DND-41 (cell line): Measurements from ENCODE around the gene SEC31A.
A peak's percentile ranks its signal among the peaks of the same experiment; 100 is the strongest.

Source experiments
- ATAC-seq: fragments of 200-7000 bp; cut with Tn5 transposase; 3 replicates; pipeline ENCODE4 v1.9.1; 2021; ENCODE audit warnings: low read depth; ENCODE audit not compliant: insufficient read depth
- DNase-seq: peaks from one replicate; pipeline ENCODE4 v3.0.0-alpha.2; 2020
- H2AFZ ChIP-seq: 2 replicates; pipeline ENCODE4 v1.6.0; 2012; ENCODE audit warnings: low read depth, low read length
- H3K27ac ChIP-seq: 2 replicates; pipeline ENCODE4 v1.5.1; 2012; ENCODE audit warnings: low read length, inconsistent platforms
- H3K27me3 ChIP-seq: fragments of 200-600 bp; sonication (generic); 2 replicates; pipeline ENCODE4 v1.6.0; 2012; ENCODE audit warnings: low read length, mild to moderate bottlenecking, inconsistent platforms; ENCODE audit not compliant: insufficient read depth, poor library complexity
- H3K36me3 ChIP-seq: 2 replicates; pipeline ENCODE4 v1.5.1; 2012; ENCODE audit warnings: low read length, inconsistent platforms; ENCODE audit not compliant: insufficient read depth
- H3K4me1 ChIP-seq: 2 replicates; pipeline ENCODE4 v1.5.1; 2012; ENCODE audit warnings: mild to moderate bottlenecking, low read length; ENCODE audit not compliant: insufficient read depth
- H3K4me2 ChIP-seq: 2 replicates; pipeline ENCODE4 v1.6.0; 2012; ENCODE audit warnings: mild to moderate bottlenecking, moderate library complexity, low read length, inconsistent platforms; ENCODE audit not compliant: insufficient read depth
- H3K4me3 ChIP-seq, 2 experiments: fragments of 200-600 bp in 1 of 2; shearing (Covaris generic) in 1 of 2; 2 replicates each; pipeline ENCODE4 v1.5.1; 2012 to 2016; ENCODE audit warnings: inconsistent platforms in 2 of 2, low read length in 2 of 2, mild to moderate bottlenecking in 2 of 2, low read depth in 1 of 2, moderate library complexity in 1 of 2
- H3K79me2 ChIP-seq: 2 replicates; pipeline ENCODE4 v1.6.0; 2012; ENCODE audit warnings: low read length, inconsistent platforms; ENCODE audit not compliant: insufficient read depth
- H3K9ac ChIP-seq: 2 replicates; pipeline ENCODE4 v1.6.0; 2012; ENCODE audit warnings: low read depth, mild to moderate bottlenecking, inconsistent platforms, low read length, moderate library complexity
- H3K9me3 ChIP-seq: 2 replicates; pipeline ENCODE4 v1.5.1; 2012; ENCODE audit warnings: low read length, moderate library complexity, mild to moderate bottlenecking, inconsistent platforms; ENCODE audit not compliant: insufficient read depth, severe bottlenecking
- H4K20me1 ChIP-seq: 2 replicates; pipeline ENCODE4 v1.6.0; 2012; ENCODE audit warnings: low read length; ENCODE audit not compliant: insufficient read depth
- EZH2 ChIP-seq: IDR thresholded peaks from 3 replicates; pipeline ENCODE4 v1.6.1; 2012; ENCODE audit warnings: borderline replicate concordance, low read depth, mild to moderate bottlenecking, moderate library complexity, low read length, inconsistent platforms; ENCODE audit not compliant: severe bottlenecking
- TF ChIP-seq, protein P1 (sequence below): IDR thresholded peaks from 2 replicates; pipeline ENCODE4 v1.5.1; 2012; ENCODE audit warnings: borderline replicate concordance, low read length, moderate library complexity, mild to moderate bottlenecking; ENCODE audit not compliant: poor library complexity, severe bottlenecking; ENCODE audit errors: extremely low read depth

The SEC31A gene, protein sequence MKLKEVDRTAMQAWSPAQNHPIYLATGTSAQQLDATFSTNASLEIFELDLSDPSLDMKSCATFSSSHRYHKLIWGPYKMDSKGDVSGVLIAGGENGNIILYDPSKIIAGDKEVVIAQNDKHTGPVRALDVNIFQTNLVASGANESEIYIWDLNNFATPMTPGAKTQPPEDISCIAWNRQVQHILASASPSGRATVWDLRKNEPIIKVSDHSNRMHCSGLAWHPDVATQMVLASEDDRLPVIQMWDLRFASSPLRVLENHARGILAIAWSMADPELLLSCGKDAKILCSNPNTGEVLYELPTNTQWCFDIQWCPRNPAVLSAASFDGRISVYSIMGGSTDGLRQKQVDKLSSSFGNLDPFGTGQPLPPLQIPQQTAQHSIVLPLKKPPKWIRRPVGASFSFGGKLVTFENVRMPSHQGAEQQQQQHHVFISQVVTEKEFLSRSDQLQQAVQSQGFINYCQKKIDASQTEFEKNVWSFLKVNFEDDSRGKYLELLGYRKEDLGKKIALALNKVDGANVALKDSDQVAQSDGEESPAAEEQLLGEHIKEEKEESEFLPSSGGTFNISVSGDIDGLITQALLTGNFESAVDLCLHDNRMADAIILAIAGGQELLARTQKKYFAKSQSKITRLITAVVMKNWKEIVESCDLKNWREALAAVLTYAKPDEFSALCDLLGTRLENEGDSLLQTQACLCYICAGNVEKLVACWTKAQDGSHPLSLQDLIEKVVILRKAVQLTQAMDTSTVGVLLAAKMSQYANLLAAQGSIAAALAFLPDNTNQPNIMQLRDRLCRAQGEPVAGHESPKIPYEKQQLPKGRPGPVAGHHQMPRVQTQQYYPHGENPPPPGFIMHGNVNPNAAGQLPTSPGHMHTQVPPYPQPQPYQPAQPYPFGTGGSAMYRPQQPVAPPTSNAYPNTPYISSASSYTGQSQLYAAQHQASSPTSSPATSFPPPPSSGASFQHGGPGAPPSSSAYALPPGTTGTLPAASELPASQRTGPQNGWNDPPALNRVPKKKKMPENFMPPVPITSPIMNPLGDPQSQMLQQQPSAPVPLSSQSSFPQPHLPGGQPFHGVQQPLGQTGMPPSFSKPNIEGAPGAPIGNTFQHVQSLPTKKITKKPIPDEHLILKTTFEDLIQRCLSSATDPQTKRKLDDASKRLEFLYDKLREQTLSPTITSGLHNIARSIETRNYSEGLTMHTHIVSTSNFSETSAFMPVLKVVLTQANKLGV

DNA sequence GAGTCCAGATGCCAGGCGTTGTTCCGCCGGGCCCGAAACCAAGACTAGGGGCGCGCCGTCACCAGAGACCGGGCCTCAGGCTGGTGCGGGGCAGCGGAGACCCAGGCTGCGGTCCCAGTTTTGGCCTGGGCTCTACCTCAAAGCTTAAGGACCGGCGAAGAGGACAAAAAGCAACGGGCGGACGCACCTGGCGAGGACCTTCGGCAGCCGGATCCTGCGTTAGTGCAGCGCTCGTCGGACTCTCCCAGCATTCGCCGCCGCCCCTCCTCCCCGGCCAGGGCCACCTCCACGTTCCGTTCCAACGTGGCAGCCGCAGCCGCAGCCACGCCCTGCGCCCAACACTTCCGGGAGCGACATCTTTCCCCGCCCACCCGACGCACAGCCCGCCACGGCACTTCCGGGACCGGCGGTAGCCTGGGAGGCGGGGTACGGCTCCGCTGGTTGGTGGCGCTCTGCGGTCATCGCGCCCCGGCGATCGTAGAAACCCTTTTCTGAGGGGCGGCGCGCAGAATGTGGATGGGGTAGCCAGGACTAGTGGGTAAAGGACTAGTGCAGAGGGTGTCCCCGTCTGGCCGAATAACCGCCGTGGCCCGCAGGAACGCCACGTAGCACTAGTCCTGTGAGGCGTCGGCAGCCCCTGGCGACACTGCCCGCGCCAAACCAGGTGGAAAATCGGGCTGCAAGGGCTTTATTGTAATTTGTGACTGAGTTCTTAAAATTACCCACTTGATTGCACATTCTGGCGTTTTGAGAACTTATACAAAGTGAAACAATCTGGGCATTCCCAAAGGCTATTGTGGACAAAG lies at the start of gene SEC31A:
Gene SEC31A (minus strand): TSS at position 253 of the 806 bp plus-strand sequence. CDS start 9,217 bp downstream, outside the sequence.
- peaks cover 52% of the 10 kb centered on the region for H3K4me1 ChIP-seq
- peak; percentile 93 for ATAC-seq
- H3K27me3 ChIP-seq, result no peaks in the 10 kb centered on the region

DNA sequence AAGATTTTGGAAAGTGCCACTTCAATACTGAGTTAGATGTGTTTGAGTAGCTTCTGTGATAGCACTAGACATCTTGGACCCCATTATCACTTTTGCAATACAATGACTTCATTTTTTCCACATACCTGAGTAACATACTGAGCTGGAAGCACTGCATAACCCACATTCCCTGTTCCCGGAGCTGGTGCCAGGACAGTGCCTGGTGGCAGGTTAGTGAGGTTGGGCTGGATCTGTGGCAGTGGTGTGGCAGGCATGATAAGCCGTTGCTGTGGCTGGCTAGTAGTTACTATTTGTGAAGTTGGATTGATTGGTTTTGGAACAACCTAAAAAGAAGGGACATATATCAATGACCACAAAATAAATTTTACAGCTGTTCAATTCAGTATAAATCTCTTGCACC lies 48.5 kb upstream of the SEC31A start:
- DNase-seq, result no peak

More for the DNA sequence above, at the start of gene SEC31A:
- TF ChIP-seq, protein P1, sequence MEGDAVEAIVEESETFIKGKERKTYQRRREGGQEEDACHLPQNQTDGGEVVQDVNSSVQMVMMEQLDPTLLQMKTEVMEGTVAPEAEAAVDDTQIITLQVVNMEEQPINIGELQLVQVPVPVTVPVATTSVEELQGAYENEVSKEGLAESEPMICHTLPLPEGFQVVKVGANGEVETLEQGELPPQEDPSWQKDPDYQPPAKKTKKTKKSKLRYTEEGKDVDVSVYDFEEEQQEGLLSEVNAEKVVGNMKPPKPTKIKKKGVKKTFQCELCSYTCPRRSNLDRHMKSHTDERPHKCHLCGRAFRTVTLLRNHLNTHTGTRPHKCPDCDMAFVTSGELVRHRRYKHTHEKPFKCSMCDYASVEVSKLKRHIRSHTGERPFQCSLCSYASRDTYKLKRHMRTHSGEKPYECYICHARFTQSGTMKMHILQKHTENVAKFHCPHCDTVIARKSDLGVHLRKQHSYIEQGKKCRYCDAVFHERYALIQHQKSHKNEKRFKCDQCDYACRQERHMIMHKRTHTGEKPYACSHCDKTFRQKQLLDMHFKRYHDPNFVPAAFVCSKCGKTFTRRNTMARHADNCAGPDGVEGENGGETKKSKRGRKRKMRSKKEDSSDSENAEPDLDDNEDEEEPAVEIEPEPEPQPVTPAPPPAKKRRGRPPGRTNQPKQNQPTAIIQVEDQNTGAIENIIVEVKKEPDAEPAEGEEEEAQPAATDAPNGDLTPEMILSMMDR, result no peak
- no peak for TF ChIP-seq EZH2
- no peaks in the 10 kb centered on the region for H3K9me3 ChIP-seq
- peak within 1 kb of the TSS; percentile 94 to 95 for H3K4me3 ChIP-seq
- peak within 1 kb of the TSS; percentile 92 for H3K27ac ChIP-seq
- H3K36me3 ChIP-seq, result peaks cover 30% of the 10 kb centered on the region
- peak within 1 kb of the TSS; percentile 84 for H2AFZ ChIP-seq
- peaks cover 6% of the 10 kb centered on the region; the same call in 1 of the 2 replicates for H4K20me1 ChIP-seq
- H3K79me2 ChIP-seq, result peaks cover 74% of the 10 kb centered on the region
- DNase-seq, result peak; percentile 97
- peak within 1 kb of the TSS; percentile 93 for H3K9ac ChIP-seq
- peak within 1 kb of the TSS; percentile 80 for H3K4me2 ChIP-seq

DNA sequence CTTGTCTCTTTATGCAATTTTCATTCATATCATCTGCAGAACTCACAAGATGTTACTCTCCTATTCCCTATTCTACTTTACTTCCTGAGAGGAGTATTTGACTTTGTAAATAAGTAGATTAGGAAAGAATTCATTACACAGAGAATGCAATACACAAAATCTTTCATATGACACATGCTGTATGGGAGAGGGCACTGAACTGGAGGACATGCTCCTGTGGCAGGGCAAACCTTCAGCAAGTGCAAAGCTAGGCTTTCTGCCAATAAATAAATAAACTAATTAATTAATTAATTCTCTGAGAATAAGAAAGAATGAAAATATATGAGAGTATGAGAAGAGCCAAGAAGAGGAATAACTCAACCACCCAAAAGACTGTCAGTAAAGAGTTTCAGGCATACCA lies 43.5 kb upstream of the SEC31A start:
- DNase-seq (no peak), ATAC-seq (no peak)
- Histone ChIP-seq H3K27ac (no peak overlapping the region), H3K36me3 (peaks cover 92% of the 10 kb centered on the region), H4K20me1 (peaks cover 2% of the 10 kb centered on the region; the same call in 1 of the 2 replicates), H3K4me3 (no peak overlapping the region), H3K4me1 (no peaks in the 10 kb centered on the region), H2AFZ (no peak overlapping the region), H3K79me2 (no peaks in the 10 kb centered on the region), H3K4me2 (no peak overlapping the region), H3K27me3 (no peaks in the 10 kb centered on the region), H3K9me3 (no peaks in the 10 kb centered on the region), H3K9ac (no peak overlapping the region)
- TF ChIP-seq, protein P1, result no peak
- TF ChIP-seq EZH2, result no peak

More for the DNA sequence above, 48.5 kb upstream of the SEC31A start:
- H3K4me2 ChIP-seq, result no peak overlapping the region
- TF ChIP-seq, protein P1, result no peak
- TF ChIP-seq EZH2, result no peak
- H3K27me3 ChIP-seq, result no peaks in the 10 kb centered on the region
- H3K9me3 ChIP-seq, result no peaks in the 10 kb centered on the region
- no peak for ATAC-seq
- H3K4me3 ChIP-seq, result no peak overlapping the region
- H3K9ac ChIP-seq, result no peak overlapping the region
- peaks cover 89% of the 10 kb centered on the region for H3K36me3 ChIP-seq
- H2AFZ ChIP-seq, result no peak overlapping the region
- H3K4me1 ChIP-seq, result no peaks in the 10 kb centered on the region
- H3K27ac ChIP-seq, result no peak overlapping the region
- peaks cover 3% of the 10 kb centered on the region; the same call in 1 of the 2 replicates for H4K20me1 ChIP-seq
- H3K79me2 ChIP-seq, result peaks cover 2% of the 10 kb centered on the region; the same call in 1 of the 2 replicates
